HCT116 (cell line): ENCODE data around the gene RBM38. TPM values are rescaled to one million over a fixed set of nuclear protein-coding genes. Genes with fewer than 3 reads are reported as not detected.

Experiments used
- ATAC-seq: fragments of 200-7000 bp; cut with Tn5 transposase; 2 replicates; pipeline ENCODE4 v1.9.1; 2020; ENCODE audit warnings: mild to moderate bottlenecking, moderate library complexity
- BruUV-seq: library from RNA; stranded (reverse); fragments of 400-500 nt; replicated peaks from 2 replicates; lab custom pipeline; 2021; lab: Mats Ljungman, UMichigan
- CTCF ChIA-PET: fragments of 300-600 bp; sonication (Branson Sonifier 250); formaldehyde crosslinking; loops from one replicate; lab custom pipeline; 2021; ENCODE audit warnings: antibody characterized with exemption; lab: Charles Lee
- POLR2A ChIA-PET: fragments of 300-600, 350-600 bp; sonication (Branson Sonifier 250); formaldehyde crosslinking; loops from one replicate; lab custom pipeline; 2021; ENCODE audit warnings: antibody characterized with exemption; lab: Charles Lee
- RAD21 ChIA-PET, 2 experiments: fragments of 300-600 bp; sonication (Branson Sonifier 250); formaldehyde crosslinking; loops; one replicate each; lab custom pipeline; 2023; ENCODE audit warnings: low total read pairs in 2 of 2; ENCODE audit not compliant: uncharacterized antibody in 2 of 2, unreplicated experiment in 2 of 2, low non-redundant PET in 1 of 2; lab: Charles Lee
- DNase-seq: peaks from one replicate; pipeline ENCODE4 v3.0.0-alpha.2; 2010; ENCODE audit warnings: low read depth, low spot score
- H2AFZ ChIP-seq: fragments of 200-600 bp; shearing (Covaris generic), sonication (generic); 2 replicates; pipeline ENCODE4 v1.6.1; 2017; ENCODE audit warnings: low read depth, mixed run types, mixed read lengths, antibody characterized with exemption, low read length; ENCODE audit not compliant: poor library complexity, severe bottlenecking
- H3K27ac ChIP-seq: 2 replicates; pipeline ENCODE4 v1.5.1; 2012; ENCODE audit warnings: low read depth, low read length
- H3K27me3 ChIP-seq: fragments of 200-600 bp; sonication (generic); 2 replicates; pipeline ENCODE4 v1.6.1; 2016; ENCODE audit warnings: mixed run types, low read length, mixed read lengths; ENCODE audit not compliant: insufficient read depth
- H3K36me3 ChIP-seq, 2 experiments: fragments of 200-500 bp in 1 of 2; fragments of 200-600 bp in 1 of 2; sonication (Bioruptor generic) in 1 of 2; sonication (generic) in 1 of 2; 2 replicates each; pipeline versions ENCODE4 v1.5.1 to v1.6.1; 2014 to 2016; ENCODE audit warnings: low read length in 2 of 2, inconsistent platforms in 1 of 2, mixed read lengths in 1 of 2, mixed run types in 1 of 2; ENCODE audit not compliant: insufficient read depth in 2 of 2, control insufficient read depth in 1 of 2
- H3K4me1 ChIP-seq, 2 experiments: fragments of 200-600 bp in 1 of 2; sonication (generic) in 1 of 2; 2 replicates each; pipeline versions ENCODE4 v1.5.1 to v1.6.1; 2012 to 2017; ENCODE audit warnings: low read length in 2 of 2, inconsistent platforms in 1 of 2, mild to moderate bottlenecking in 1 of 2, mixed read lengths in 1 of 2, mixed run types in 1 of 2, moderate library complexity in 1 of 2; ENCODE audit not compliant: insufficient read depth in 2 of 2, control insufficient read depth in 1 of 2
- H3K4me2 ChIP-seq: fragments of 200-600 bp; sonication (generic); 2 replicates; pipeline ENCODE4 v1.6.1; 2017; ENCODE audit warnings: mixed run types, low read length, mixed read lengths
- H3K4me3 ChIP-seq, 2 experiments: fragments of 200-600 bp in 1 of 2; sonication (generic) in 1 of 2; replicated peaks in 1 of 2; 2 replicates each; pipeline ENCODE4 v1.5.1; 2011 to 2016; ENCODE audit warnings: low read length in 2 of 2, control low read depth in 1 of 2, low read depth in 1 of 2, mild to moderate bottlenecking in 1 of 2, mixed read lengths in 1 of 2, mixed run types in 1 of 2
- H3K79me2 ChIP-seq: fragments of 200-600 bp; sonication (generic); 2 replicates; pipeline ENCODE4 v1.6.1; 2017; ENCODE audit warnings: mild to moderate bottlenecking, mixed run types, low read length, moderate library complexity, mixed read lengths; ENCODE audit not compliant: insufficient read depth
- H3K9ac ChIP-seq: fragments of 200-600 bp; sonication (generic); 2 replicates; pipeline ENCODE4 v1.6.1; 2016; ENCODE audit warnings: low read length, mixed read lengths
- H3K9me2 ChIP-seq: fragments of 200-600 bp; sonication (generic), shearing (Covaris generic); 2 replicates; pipeline ENCODE4 v1.6.1; 2017; ENCODE audit warnings: mixed run types, mild to moderate bottlenecking, moderate library complexity; ENCODE audit not compliant: insufficient read depth
- H3K9me3 ChIP-seq, 2 experiments: fragments of 200-500 bp in 1 of 2; fragments of 200-600 bp in 1 of 2; sonication (Bioruptor generic) in 1 of 2; sonication (generic) in 1 of 2; 2 replicates each; pipeline ENCODE4 v1.6.1; 2014 to 2017; ENCODE audit warnings: low read length in 2 of 2, mixed read lengths in 2 of 2, inconsistent platforms in 1 of 2, low read depth in 1 of 2, mild to moderate bottlenecking in 1 of 2, mixed run types in 1 of 2, moderate library complexity in 1 of 2; ENCODE audit not compliant: control insufficient read depth in 1 of 2, insufficient read depth in 1 of 2
- H4K20me1 ChIP-seq: fragments of 200-600 bp; sonication (generic), shearing (Covaris generic); 2 replicates; pipeline ENCODE4 v1.6.1; 2017; ENCODE audit warnings: mixed run types, mild to moderate bottlenecking, moderate library complexity; ENCODE audit not compliant: insufficient read depth
- CBX3 ChIP-seq: IDR thresholded peaks from 2 replicates; pipeline ENCODE4 v1.6.1; 2012; ENCODE audit warnings: low read depth
- CEBPB ChIP-seq: IDR thresholded peaks from 2 replicates; pipeline ENCODE4 v1.6.1; 2012; ENCODE audit warnings: low read depth
- EZH2 ChIP-seq: fragments of 200-600 bp; sonication (generic); IDR thresholded peaks from 2 replicates; pipeline ENCODE4 v1.6.1; 2017; ENCODE audit warnings: antibody characterized with exemption, mixed run types
- FOSL1 ChIP-seq: IDR thresholded peaks from 2 replicates; pipeline ENCODE4 v1.6.1; 2012; ENCODE audit warnings: low read depth
- POLR2AphosphoS5 ChIP-seq: IDR thresholded peaks from 2 replicates; pipeline ENCODE4 v1.6.1; 2011; ENCODE audit warnings: mild to moderate bottlenecking, low read depth, low read length, moderate library complexity
- SP1 ChIP-seq: IDR thresholded peaks from 2 replicates; pipeline ENCODE4 v1.6.1; 2012; ENCODE audit warnings: low read depth
- SRF ChIP-seq: IDR thresholded peaks from 2 replicates; pipeline ENCODE4 v1.6.1; 2012; ENCODE audit warnings: low read depth
- TCF7L2 ChIP-seq: IDR thresholded peaks from 2 replicates; pipeline ENCODE4 v1.7.0; 2011; ENCODE audit warnings: borderline replicate concordance, inconsistent platforms; ENCODE audit not compliant: insufficient read depth, insufficient read length; ENCODE audit errors: extremely low read depth
- YY1 ChIP-seq: IDR thresholded peaks from 2 replicates; pipeline ENCODE4 v1.6.1; 2011; ENCODE audit warnings: low read length, low read depth, moderate library complexity, mild to moderate bottlenecking; ENCODE audit not compliant: insufficient replicate concordance; ENCODE audit errors: extremely low read depth
- intact Hi-C: fragments of 100-400 bp; cut with micrococcal nuclease; formaldehyde crosslinking; loops from 2 replicates; pipeline ENCODE4 v1.10.0; 2022
- total RNA-seq: library from RNA; stranded (reverse); gene quantifications from one replicate; pipeline ENCODE4 v1.2.1, GENCODE V29; 2021; ENCODE audit not compliant: unreplicated experiment
- TF ChIP-seq, protein P1 (sequence below): IDR thresholded peaks from 2 replicates; pipeline ENCODE4 v1.6.1; 2011; ENCODE audit warnings: mild to moderate bottlenecking, low read length, moderate library complexity; ENCODE audit not compliant: insufficient replicate concordance; ENCODE audit errors: extremely low read depth
- TF ChIP-seq, protein P2 (sequence below): IDR thresholded peaks from 2 replicates; pipeline ENCODE4 v1.6.1; 2012
- TF ChIP-seq, protein P3 (sequence below): IDR thresholded peaks from 2 replicates; pipeline ENCODE4 v1.6.1; 2012; ENCODE audit warnings: low read depth
- TF ChIP-seq, protein P4 (sequence below), 3 experiments: fragments of 200-600 bp in 1 of 3; sonication (generic) in 1 of 3; IDR thresholded peaks in 2 of 3; conservative IDR thresholded peaks in 1 of 3; 2 replicates each; pipeline ENCODE4 v1.5.1; 2012 to 2017; ENCODE audit warnings: low read depth in 2 of 3, low read length in 2 of 3, antibody characterized with exemption in 1 of 3, borderline replicate concordance in 1 of 3, control low read depth in 1 of 3, mild to moderate bottlenecking in 1 of 3, mixed read lengths in 1 of 3, mixed run types in 1 of 3, moderate library complexity in 1 of 3; ENCODE audit not compliant: insufficient read depth in 1 of 3

Gene RBM38
- total RNA-seq, 1 experiment from 2014 or later = 36.2 TPM

DNA sequence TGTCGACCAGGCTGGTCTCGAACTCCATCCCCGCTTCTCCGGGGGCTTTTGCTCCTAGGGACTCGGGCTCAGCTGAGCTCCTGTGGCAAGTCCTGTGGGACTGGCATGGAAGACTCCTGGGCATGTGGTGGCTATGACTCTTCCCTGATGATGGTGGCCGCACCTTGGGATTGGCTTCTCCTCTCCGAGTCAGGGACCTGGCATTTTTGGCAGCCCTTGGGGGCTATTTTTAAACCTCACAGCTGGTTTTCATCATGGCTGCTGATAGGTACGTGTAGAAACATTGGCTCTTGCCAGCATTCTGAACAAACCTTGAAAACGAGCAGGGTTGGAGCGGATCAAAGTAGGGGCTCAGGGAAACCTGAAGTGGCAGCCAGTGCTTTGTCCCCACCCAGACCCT lies 54.1 kb downstream of the RBM38 start:
- no peaks in the 10 kb centered on the region for H3K79me2 ChIP-seq
- H3K4me2 ChIP-seq = no peak overlapping the region
- H3K9me2 ChIP-seq = no peaks in the 10 kb centered on the region
- H3K4me1 ChIP-seq = peaks cover 7 to 13% of the 10 kb centered on the region in 2 experiments; a peak in 2 of 4 replicates
- peaks cover 10% of the 10 kb centered on the region; the same call in 1 of the 2 replicates for H3K27me3 ChIP-seq
- no peak overlapping the region for H3K4me3 ChIP-seq
- intact Hi-C loops = no loop called here
- CTCF ChIA-PET = no interaction called here
- POLR2A ChIA-PET = no interaction called here
- H3K36me3 ChIP-seq = no peaks in the 10 kb centered on the region
- TF ChIP-seq POLR2AphosphoS5 (no peak), YY1 (no peak), EZH2 (no peak), CEBPB (no peak), SRF (no peak), SP1 (no peak), TCF7L2 (no peak), FOSL1 (no peak), CBX3 (no peak)
- TF ChIP-seq, protein P1, sequence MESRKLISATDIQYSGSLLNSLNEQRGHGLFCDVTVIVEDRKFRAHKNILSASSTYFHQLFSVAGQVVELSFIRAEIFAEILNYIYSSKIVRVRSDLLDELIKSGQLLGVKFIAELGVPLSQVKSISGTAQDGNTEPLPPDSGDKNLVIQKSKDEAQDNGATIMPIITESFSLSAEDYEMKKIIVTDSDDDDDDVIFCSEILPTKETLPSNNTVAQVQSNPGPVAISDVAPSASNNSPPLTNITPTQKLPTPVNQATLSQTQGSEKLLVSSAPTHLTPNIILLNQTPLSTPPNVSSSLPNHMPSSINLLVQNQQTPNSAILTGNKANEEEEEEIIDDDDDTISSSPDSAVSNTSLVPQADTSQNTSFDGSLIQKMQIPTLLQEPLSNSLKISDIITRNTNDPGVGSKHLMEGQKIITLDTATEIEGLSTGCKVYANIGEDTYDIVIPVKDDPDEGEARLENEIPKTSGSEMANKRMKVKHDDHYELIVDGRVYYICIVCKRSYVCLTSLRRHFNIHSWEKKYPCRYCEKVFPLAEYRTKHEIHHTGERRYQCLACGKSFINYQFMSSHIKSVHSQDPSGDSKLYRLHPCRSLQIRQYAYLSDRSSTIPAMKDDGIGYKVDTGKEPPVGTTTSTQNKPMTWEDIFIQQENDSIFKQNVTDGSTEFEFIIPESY = no peak
- TF ChIP-seq, protein P2, sequence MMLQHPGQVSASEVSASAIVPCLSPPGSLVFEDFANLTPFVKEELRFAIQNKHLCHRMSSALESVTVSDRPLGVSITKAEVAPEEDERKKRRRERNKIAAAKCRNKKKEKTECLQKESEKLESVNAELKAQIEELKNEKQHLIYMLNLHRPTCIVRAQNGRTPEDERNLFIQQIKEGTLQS = no peak
- TF ChIP-seq, protein P3, sequence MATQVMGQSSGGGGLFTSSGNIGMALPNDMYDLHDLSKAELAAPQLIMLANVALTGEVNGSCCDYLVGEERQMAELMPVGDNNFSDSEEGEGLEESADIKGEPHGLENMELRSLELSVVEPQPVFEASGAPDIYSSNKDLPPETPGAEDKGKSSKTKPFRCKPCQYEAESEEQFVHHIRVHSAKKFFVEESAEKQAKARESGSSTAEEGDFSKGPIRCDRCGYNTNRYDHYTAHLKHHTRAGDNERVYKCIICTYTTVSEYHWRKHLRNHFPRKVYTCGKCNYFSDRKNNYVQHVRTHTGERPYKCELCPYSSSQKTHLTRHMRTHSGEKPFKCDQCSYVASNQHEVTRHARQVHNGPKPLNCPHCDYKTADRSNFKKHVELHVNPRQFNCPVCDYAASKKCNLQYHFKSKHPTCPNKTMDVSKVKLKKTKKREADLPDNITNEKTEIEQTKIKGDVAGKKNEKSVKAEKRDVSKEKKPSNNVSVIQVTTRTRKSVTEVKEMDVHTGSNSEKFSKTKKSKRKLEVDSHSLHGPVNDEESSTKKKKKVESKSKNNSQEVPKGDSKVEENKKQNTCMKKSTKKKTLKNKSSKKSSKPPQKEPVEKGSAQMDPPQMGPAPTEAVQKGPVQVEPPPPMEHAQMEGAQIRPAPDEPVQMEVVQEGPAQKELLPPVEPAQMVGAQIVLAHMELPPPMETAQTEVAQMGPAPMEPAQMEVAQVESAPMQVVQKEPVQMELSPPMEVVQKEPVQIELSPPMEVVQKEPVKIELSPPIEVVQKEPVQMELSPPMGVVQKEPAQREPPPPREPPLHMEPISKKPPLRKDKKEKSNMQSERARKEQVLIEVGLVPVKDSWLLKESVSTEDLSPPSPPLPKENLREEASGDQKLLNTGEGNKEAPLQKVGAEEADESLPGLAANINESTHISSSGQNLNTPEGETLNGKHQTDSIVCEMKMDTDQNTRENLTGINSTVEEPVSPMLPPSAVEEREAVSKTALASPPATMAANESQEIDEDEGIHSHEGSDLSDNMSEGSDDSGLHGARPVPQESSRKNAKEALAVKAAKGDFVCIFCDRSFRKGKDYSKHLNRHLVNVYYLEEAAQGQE = no peak
- TF ChIP-seq, protein P4, sequence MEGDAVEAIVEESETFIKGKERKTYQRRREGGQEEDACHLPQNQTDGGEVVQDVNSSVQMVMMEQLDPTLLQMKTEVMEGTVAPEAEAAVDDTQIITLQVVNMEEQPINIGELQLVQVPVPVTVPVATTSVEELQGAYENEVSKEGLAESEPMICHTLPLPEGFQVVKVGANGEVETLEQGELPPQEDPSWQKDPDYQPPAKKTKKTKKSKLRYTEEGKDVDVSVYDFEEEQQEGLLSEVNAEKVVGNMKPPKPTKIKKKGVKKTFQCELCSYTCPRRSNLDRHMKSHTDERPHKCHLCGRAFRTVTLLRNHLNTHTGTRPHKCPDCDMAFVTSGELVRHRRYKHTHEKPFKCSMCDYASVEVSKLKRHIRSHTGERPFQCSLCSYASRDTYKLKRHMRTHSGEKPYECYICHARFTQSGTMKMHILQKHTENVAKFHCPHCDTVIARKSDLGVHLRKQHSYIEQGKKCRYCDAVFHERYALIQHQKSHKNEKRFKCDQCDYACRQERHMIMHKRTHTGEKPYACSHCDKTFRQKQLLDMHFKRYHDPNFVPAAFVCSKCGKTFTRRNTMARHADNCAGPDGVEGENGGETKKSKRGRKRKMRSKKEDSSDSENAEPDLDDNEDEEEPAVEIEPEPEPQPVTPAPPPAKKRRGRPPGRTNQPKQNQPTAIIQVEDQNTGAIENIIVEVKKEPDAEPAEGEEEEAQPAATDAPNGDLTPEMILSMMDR (IDR thresholded peaks at IDR 0.05 in 2 of 3, conservative IDR thresholded peaks at IDR 0.05 in 1 of 3; ENCODE audit: borderline replicate concordance in 1 of 3, insufficient read depth in 1 of 3, low read depth in 2 of 3, low read length in 2 of 3) = no peak
- no peak overlapping the region for H2AFZ ChIP-seq
- H3K27ac ChIP-seq = no peak overlapping the region
- RAD21 ChIA-PET = no interaction called here
- no peak overlapping the region for H3K9ac ChIP-seq
- no peaks in the 10 kb centered on the region for H4K20me1 ChIP-seq
- DNase-seq (no peak), ATAC-seq (no peak)
- no TSS peak for BruUV-seq
- H3K9me3 ChIP-seq = peaks cover 0 to 8% of the 10 kb centered on the region in 2 experiments; a peak in 1 of 4 replicates
